Ascending aorta (tissue), 2 donors: Measurements from ENCODE around the gene KIF1A. TPM values are rescaled to one million over a fixed set of nuclear protein-coding genes. Genes with fewer than 3 reads are reported as not detected.

Experiments
- DNase-seq, 2 donors: peaks; one replicate each; pipeline ENCODE4 v3.0.0-alpha.2; 2019; ENCODE audit warnings: low spot score in 2 of 2
- H3K27ac ChIP-seq, 2 donors: fragments of 200-600 bp; sonication (generic); one replicate each; pipeline ENCODE4 v1.5.1; 2016 to 2017; ENCODE audit warnings: mild to moderate bottlenecking in 1 of 2
- H3K27me3 ChIP-seq: fragments of 200-600 bp; sonication (generic); one replicate; pipeline ENCODE4 v1.5.1; 2017
- H3K36me3 ChIP-seq, 2 donors: fragments of 200-600 bp; sonication (generic); one replicate each; pipeline ENCODE4 v1.5.1; 2016
- H3K4me1 ChIP-seq, 2 donors: fragments of 200-600 bp; sonication (generic); one replicate each; pipeline ENCODE4 v1.5.1; 2016 to 2017; ENCODE audit warnings: mild to moderate bottlenecking in 1 of 2
- H3K4me3 ChIP-seq, 2 donors: fragments of 200-600 bp; sonication (generic); one replicate each; pipeline ENCODE4 v1.5.1; 2016 to 2017; ENCODE audit warnings: mild to moderate bottlenecking in 1 of 2
- H3K9me3 ChIP-seq, 2 donors: fragments of 200-600 bp; sonication (generic); one replicate each; pipeline ENCODE4 v1.5.1; 2016
- CTCF ChIP-seq, 3 experiments: fragments of 200-600 bp in 2 of 3; fragments of 450-650 bp in 1 of 3; sonication (generic) in 2 of 3; IDR thresholded peaks; one replicate each; pipeline ENCODE4 v1.5.1; 2016 to 2019; ENCODE audit warnings: antibody characterized with exemption in 3 of 3, mild to moderate bottlenecking in 1 of 3, moderate library complexity in 1 of 3
- intact Hi-C: fragments of 100-400 bp; cut with DNase I; formaldehyde crosslinking; loops from one replicate; pipeline ENCODE4 v1.15.1; 2023
- total RNA-seq: library from RNA; depleted of rRNA; stranded (reverse); fragments of >200 nt; gene quantifications from one replicate; pipeline ENCODE4 v1.1.0, GENCODE V29; 2016

Gene KIF1A
- 0.11 TPM for total RNA-seq

- peak in 1 of 2 donors; percentile 54 for DNase-seq
- Histone ChIP-seq H3K4me3 (peak within 1 kb of the TSS; percentile 43 to 59), H3K27ac (no peak within 1 kb of the TSS), H3K4me1 (peaks cover 5 to 10% of the 10 kb centered on the region in 2 donors), H3K9me3 (peaks cover 0 to 4% of the 10 kb centered on the region in 2 donors), H3K36me3 (no peaks in the 10 kb centered on the region), H3K27me3 (peaks cover 14% of the 10 kb centered on the region)
- no peak for TF ChIP-seq CTCF (IDR thresholded peaks at IDR 0.05)
- intact Hi-C loops = no loop called here
Observed at GRCh38 chr2:240819858-240820606, at the start of gene KIF1A. TSS of gene KIF1A (minus strand) at chr2:240820219. CDS start at chr2:240797752, 22,467 bp downstream.

GRCh38 chr2:240869109-240869955 is 49.3 kb upstream of the KIF1A start:
- Histone ChIP-seq H3K36me3 (no peaks in the 10 kb centered on the region), H3K4me1 (no peaks in the 10 kb centered on the region), H3K27me3 (no peaks in the 10 kb centered on the region), H3K4me3 (no peak overlapping the region), H3K27ac (no peak overlapping the region), H3K9me3 (no peaks in the 10 kb centered on the region)
- DNase-seq = peak in 1 of 2 donors; percentile 1
- intact Hi-C loops = no loop called here
- no peak for TF ChIP-seq CTCF (IDR thresholded peaks at IDR 0.05)

GRCh38 chr2:240868286-240869108 is 48.5 kb upstream of the KIF1A start, which contains the start of gene AGXT:
TSS of gene AGXT (plus strand) at chr2:240868824. CDS start at chr2:240868866, 42 bp downstream.
- Histone ChIP-seq H3K36me3 (no peaks in the 10 kb centered on the region), H3K27ac (no peak within 1 kb of the TSS), H3K4me1 (no peaks in the 10 kb centered on the region), H3K9me3 (no peaks in the 10 kb centered on the region), H3K4me3 (no peak within 1 kb of the TSS), H3K27me3 (no peaks in the 10 kb centered on the region)
- peak in 1 of 2 donors; percentile 1 for DNase-seq
- TF ChIP-seq CTCF (IDR thresholded peaks at IDR 0.05) = no peak
- intact Hi-C loops = no loop called here

- Histone ChIP-seq H3K36me3 (no peaks in the 10 kb centered on the region), H3K4me3 (no peak overlapping the region), H3K4me1 (no peaks in the 10 kb centered on the region), H3K27ac (no peak overlapping the region), H3K9me3 (no peaks in the 10 kb centered on the region), H3K27me3 (no peaks in the 10 kb centered on the region)
- intact Hi-C loops = no loop called here
- no peak for DNase-seq
- TF ChIP-seq CTCF (IDR thresholded peaks at IDR 0.05) = no peak
Observed at GRCh38 chr2:240865391-240865790, 45.4 kb upstream of the KIF1A start.

GRCh38 chr2:240864475-240864874 is 44.5 kb upstream of the KIF1A start:
- intact Hi-C loops = no loop called here
- DNase-seq = no peak
- Histone ChIP-seq H3K27me3 (no peaks in the 10 kb centered on the region), H3K36me3 (no peaks in the 10 kb centered on the region), H3K4me3 (no peak overlapping the region), H3K9me3 (no peaks in the 10 kb centered on the region), H3K27ac (no peak overlapping the region), H3K4me1 (no peaks in the 10 kb centered on the region)
- no peak for TF ChIP-seq CTCF (IDR thresholded peaks at IDR 0.05)
